PFSK-1 (cell line): ENCODE results near the gene EIF1B.

Source experiments
- FOXP2 ChIP-seq: optimal IDR thresholded peaks from 2 replicates; pipeline ENCODE3; 2011; ENCODE audit warnings: borderline replicate concordance, control low read depth, inconsistent platforms; ENCODE audit not compliant: insufficient read depth; ENCODE audit errors: extremely low read length, extremely low read depth
- POLR2AphosphoS5 ChIP-seq: IDR thresholded peaks from 2 replicates; pipeline ENCODE4 v1.6.1; 2012; ENCODE audit warnings: low read depth, mild to moderate bottlenecking, control low read depth, low read length, moderate library complexity
- SIN3A ChIP-seq: IDR thresholded peaks from 2 replicates; pipeline ENCODE4 v1.6.1; 2012; ENCODE audit warnings: mild to moderate bottlenecking, low read length, moderate library complexity, borderline replicate concordance; ENCODE audit not compliant: insufficient read depth
- TAF1 ChIP-seq: IDR thresholded peaks from 2 replicates; pipeline ENCODE4 v1.6.1; 2012; ENCODE audit warnings: low read length, control low read depth, borderline replicate concordance; ENCODE audit not compliant: insufficient read depth
- TF ChIP-seq, protein P1 (sequence below), 2 experiments: IDR thresholded peaks; 2 replicates each; pipeline versions ENCODE4 v1.6.1 to v1.8.0; 2011 to 2012; ENCODE audit warnings: low read depth in 2 of 2, low read length in 2 of 2, control low read depth in 1 of 2, inconsistent platforms in 1 of 2, mild to moderate bottlenecking in 1 of 2, moderate library complexity in 1 of 2; ENCODE audit not compliant: insufficient read depth in 1 of 2

Gene EIF1B

DNA sequence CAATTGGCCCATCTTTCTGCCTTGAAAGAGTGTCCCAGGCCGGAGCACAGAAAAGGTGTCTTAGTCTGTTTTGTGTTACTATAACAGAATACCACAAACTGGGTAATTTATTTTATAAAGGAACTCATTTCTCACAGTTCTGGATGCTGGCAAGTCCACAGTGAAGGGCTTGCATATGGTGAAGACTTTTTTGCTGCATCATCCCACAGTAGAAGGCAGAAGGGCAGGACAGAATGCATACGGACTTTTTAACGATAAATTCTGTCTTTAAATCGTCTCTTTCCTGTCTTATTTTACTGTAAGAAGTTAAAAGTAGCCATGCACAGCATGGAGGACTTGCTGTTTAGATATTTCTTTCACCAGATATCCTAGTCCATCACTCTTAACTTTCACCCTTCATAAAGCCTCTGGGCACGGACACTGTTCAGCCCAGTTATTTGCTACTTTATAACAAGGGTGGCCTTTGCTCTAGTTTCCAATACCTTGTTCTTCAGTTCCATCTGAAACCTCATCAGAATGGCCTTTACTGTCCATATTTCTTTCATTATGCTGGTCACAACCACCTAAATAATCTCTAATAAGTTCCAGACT lies 10.3 kb upstream of the EIF1B start:
- TF ChIP-seq SIN3A = no peak
- TF ChIP-seq FOXP2 = no peak
- TF ChIP-seq, protein P1, sequence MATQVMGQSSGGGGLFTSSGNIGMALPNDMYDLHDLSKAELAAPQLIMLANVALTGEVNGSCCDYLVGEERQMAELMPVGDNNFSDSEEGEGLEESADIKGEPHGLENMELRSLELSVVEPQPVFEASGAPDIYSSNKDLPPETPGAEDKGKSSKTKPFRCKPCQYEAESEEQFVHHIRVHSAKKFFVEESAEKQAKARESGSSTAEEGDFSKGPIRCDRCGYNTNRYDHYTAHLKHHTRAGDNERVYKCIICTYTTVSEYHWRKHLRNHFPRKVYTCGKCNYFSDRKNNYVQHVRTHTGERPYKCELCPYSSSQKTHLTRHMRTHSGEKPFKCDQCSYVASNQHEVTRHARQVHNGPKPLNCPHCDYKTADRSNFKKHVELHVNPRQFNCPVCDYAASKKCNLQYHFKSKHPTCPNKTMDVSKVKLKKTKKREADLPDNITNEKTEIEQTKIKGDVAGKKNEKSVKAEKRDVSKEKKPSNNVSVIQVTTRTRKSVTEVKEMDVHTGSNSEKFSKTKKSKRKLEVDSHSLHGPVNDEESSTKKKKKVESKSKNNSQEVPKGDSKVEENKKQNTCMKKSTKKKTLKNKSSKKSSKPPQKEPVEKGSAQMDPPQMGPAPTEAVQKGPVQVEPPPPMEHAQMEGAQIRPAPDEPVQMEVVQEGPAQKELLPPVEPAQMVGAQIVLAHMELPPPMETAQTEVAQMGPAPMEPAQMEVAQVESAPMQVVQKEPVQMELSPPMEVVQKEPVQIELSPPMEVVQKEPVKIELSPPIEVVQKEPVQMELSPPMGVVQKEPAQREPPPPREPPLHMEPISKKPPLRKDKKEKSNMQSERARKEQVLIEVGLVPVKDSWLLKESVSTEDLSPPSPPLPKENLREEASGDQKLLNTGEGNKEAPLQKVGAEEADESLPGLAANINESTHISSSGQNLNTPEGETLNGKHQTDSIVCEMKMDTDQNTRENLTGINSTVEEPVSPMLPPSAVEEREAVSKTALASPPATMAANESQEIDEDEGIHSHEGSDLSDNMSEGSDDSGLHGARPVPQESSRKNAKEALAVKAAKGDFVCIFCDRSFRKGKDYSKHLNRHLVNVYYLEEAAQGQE (IDR thresholded peaks at IDR 0.05; ENCODE audit: insufficient read depth in 1 of 2, low read depth in 2 of 2, low read length in 2 of 2) = no peak
- TF ChIP-seq POLR2AphosphoS5 = no peak
- no peak for TF ChIP-seq TAF1

DNA sequence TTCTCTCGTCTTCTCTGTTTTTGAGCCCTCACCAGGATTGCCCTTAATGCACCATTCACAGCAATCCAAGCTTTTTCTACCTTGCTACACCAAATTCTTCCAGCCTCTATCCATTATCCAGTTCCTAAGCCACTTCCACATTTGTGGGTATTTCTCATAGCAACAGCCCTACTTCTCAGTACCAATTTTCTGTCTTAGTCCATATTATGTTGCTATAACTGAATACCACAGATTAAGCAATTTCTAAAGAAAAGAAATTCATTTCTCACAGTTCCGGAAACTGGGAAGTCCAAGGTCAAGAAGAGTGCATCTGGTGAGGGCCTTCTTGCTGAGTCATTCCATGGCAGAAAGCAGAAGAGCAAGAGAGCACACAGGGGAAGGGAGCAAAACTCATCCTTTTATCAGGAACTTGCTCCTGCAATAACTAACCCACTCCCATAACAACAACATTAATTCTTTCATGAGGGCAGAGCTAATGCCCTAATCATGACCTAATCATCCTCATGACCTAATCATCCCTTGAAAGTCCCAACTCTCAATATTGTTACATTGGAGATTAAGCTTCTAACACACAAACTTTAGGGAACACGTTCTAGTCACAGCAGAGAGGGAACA lies 9.7 kb upstream of the EIF1B start:
- TF ChIP-seq TAF1 = no peak
- no peak for TF ChIP-seq POLR2AphosphoS5
- TF ChIP-seq, protein P1 (IDR thresholded peaks at IDR 0.05; ENCODE audit: insufficient read depth in 1 of 2, low read depth in 2 of 2, low read length in 2 of 2) = no peak
- TF ChIP-seq FOXP2 = no peak
- TF ChIP-seq SIN3A = no peak

DNA sequence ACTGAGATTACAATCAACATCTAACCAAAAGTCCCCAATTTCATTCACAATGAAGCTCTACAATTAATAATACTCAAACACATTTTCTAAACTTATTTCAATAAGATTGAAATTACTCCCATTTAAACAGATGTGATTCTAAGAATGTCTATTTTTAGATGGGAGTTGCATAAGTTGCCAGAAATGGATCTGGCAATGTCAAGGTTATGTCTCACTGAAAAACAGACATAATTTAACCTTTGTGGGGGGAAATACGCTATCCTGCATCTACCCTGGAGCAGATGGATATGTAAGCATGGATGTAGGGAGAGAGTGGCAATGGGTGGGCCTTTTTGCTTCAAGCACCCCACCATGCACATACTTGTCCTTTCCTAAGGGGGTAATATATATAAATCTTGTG lies 6.7 kb upstream of the EIF1B start:
- TF ChIP-seq, protein P1 (IDR thresholded peaks at IDR 0.05; ENCODE audit: insufficient read depth in 1 of 2, low read depth in 2 of 2, low read length in 2 of 2) = no peak
- TF ChIP-seq SIN3A (no peak), POLR2AphosphoS5 (no peak), TAF1 (no peak), FOXP2 (no peak)

DNA sequence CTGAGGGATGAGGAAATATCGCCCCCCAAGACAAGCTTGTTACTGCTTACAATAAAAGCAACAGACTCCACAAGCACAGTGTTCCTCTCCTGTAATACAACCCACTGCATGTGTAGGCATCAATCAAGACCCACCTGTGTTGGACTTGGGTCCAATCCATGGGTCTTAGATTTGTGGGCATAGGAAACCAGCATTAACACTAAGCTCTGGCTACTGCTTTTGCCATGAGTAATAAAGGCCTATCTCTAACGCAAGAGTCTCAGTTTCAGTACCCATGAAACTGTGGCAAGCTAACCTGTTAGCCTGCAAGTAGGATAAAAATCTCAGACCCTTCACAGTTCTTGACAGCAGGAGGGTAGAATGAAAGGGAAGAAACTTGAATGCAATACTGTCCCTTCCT lies 5.2 kb upstream of the EIF1B start:
- TF ChIP-seq, protein P1 (IDR thresholded peaks at IDR 0.05; ENCODE audit: insufficient read depth in 1 of 2, low read depth in 2 of 2, low read length in 2 of 2) = no peak
- TF ChIP-seq SIN3A = no peak
- no peak for TF ChIP-seq POLR2AphosphoS5
- no peak for TF ChIP-seq FOXP2

DNA sequence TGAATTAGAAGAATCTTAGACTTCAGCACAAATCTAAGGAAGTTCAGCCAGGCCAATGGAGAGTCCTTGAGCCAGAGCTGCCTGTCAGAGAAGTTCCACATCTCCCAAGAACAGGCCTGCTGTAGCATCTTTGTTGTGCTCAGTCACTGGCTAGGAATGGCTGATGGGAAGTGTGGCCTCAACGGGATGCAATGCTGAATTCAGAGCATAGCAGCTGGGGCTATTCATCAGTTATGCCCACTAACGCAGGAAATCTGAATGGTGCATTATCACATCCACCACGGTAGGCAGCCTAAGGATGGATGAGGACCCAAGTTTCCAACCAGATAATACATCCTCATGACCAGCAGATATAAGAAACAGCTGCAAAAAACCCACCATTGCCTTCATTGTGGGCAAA lies 3.2 kb upstream of the EIF1B start:
- no peak for TF ChIP-seq FOXP2
- TF ChIP-seq TAF1 = no peak
- TF ChIP-seq POLR2AphosphoS5 = no peak
- TF ChIP-seq SIN3A = no peak
- TF ChIP-seq, protein P1 (IDR thresholded peaks at IDR 0.05; ENCODE audit: insufficient read depth in 1 of 2, low read depth in 2 of 2, low read length in 2 of 2) = no peak
